GM18526 (cell line): ENCODE measurements around the gene PRDM13.

Source experiments
- POLR2A ChIP-seq: IDR thresholded peaks from 3 replicates; pipeline ENCODE4 v1.6.1; 2011; ENCODE audit not compliant: insufficient read length; ENCODE audit errors: extremely low read depth

Gene PRDM13

DNA sequence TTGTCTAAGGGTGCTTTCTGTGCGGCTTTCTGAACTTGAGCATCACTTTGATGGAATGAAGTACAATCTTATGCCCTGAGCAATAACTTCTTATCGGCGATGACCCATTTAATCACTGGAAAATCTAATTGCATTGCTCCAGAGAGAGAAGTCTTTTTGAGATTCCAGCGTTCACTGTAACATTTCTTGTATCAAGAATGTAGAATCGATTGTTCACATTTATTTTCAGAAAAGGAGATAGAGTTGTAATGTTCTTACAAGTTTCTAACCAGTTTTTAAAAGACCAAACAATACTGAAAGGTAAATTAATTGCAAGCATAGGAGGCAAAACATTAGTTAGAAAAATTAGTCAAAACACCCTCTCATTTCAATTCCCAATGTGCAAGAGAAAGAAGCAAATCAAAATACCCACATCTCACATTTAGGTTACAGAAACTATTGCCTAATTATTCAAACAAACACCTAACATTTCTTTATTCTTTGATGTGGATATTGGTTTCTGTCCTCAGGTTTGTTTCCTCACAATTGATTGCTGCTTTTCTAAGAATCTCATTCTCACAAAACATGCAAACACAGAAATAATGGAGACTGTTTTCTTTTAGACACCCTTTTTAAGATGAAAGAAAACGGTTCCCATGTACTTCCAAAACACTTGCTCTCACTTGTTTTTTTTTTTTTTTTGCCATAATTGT, 14.8 kb upstream of the PRDM13 start:
- TF ChIP-seq POLR2A, result no peak

DNA sequence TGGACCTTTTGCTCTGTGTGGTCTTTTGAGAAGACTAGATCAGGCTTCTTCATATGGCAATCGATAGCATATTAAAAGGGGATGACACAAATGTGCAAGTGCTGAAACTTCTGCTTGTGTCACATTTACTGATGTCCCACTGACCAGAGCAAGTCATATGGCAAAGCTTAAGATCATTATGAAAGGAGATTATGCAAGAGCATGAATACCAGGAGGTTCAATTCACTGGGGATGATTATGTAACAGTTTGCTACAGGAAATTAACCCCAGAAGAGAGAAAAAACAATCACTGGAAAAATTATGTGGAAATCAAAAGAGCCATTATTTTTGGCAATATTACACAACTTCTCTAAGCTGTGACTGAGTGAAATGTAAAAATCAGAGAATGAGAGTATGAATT, 13.7 kb upstream of the PRDM13 start:
- no peak for TF ChIP-seq POLR2A

GRCh38 chr6:99602520-99603420, 3.9 kb upstream of the PRDM13 start:
- no peak for TF ChIP-seq POLR2A

GRCh38 chr6:99603421-99604165, 3.0 kb upstream of the PRDM13 start:
- TF ChIP-seq POLR2A, result no peak

- no peak for TF ChIP-seq POLR2A
Measured at GRCh38 chr6:99604166-99605073, 2.2 kb upstream of the PRDM13 start.

DNA sequence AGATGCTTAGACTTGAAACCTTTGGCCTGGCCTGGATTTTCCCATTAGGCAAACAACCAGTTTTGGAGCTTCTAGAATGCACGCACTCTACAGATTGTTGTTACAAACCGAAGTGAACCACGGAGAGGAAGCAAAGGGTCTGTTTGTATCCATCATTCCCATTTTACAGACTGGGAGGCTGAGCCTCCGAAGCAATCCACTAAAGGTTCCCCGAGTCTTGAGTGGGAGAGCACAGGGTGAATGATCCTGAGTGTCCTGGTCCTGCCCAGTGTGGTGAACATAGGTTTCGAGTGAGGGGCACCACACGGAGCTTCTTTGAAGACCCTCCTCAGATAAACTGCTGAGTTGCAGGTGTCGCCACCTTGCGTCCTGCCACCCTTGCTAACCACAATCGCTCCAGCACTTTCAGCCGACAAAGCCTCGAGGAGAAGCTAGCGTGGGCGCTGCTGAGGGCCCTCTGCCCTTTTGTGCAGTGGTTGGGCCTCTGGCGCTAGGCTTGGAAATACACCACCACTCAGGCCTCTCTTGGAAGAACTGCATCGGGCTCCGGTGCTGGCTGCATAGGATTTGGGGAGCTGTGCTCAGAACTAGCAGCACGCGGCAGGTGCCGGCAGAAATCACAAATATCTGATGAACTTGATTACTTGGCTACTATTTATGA, 1.4 kb upstream of the PRDM13 start:
- no peak for TF ChIP-seq POLR2A

GRCh38 chr6:99605911-99606655, 550 bp upstream of the PRDM13 start:
- no peak for TF ChIP-seq POLR2A

- TF ChIP-seq POLR2A, result no peak
Measured at GRCh38 chr6:99607416-99608036, 893 bp downstream of the PRDM13 start.

DNA sequence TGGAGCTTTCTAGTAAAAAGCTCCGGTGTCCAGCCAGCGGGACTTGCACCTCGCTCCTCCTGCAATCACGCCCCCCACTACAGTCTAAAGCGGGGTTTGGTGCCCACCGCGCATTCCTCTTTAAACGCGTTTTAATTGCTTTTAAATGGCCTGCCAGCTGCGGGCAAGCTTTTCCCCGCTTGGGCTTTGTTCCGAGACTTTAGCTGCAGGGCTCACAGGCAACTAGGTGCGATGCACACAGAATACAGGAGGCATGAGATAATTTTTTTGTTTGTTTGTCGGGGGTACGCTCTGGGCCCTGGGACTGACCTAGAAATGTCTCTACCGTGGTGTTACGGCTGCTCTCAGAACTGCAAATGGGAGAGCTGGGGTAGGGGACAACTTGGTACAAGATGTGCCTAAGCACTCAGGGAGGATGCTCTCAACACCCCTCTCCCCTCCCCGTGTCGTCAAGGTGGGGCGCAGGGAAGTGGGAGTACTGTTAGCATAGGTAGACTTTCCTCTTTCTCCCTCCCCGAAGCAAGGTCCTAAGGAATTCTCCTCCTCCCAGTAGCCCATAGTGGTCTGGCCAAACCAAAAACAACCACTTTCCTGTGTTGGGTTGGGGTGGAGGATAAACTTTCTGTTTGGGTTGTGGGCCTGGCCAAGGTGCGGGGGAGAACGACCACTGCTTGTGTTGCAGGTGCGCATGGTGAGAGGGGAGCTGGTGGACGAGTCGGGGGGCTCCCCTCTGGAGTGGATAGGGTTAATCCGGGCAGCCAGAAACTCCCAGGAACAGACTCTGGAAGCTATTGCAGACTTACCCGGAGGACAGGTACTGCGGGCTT, 1.6 kb downstream of the PRDM13 start:
- no peak for TF ChIP-seq POLR2A

GRCh38 chr6:99608886-99609482, 2.4 kb downstream of the PRDM13 start:
- TF ChIP-seq POLR2A, result no peak

DNA sequence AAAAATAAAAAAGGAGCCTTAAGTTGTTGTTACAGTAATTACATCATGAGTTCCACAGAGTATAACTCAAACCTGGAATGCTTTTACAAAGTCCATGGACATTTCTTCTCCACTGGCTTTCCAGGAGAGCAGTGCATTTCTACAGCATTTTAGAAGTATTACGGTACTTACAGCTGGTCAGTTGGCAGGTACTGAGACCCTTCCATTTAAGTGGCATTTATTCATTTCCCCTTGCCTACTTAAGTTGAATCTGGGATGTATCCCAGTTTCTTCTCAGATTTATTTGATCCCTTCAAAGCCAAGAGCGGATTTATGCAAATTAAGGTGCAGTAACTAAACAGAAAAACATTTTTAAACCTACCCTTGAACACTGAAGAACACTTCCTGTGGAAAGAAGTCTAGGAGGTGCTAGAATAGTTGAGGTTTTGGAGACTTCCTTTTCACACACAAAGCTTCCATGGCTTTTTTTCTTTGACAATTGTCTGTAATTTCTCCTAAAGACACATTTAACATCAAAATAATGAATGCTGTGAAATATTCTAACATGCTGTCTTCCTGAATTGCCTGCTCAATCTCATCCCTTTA, 3.4 kb downstream of the PRDM13 start:
- no peak for TF ChIP-seq POLR2A

DNA sequence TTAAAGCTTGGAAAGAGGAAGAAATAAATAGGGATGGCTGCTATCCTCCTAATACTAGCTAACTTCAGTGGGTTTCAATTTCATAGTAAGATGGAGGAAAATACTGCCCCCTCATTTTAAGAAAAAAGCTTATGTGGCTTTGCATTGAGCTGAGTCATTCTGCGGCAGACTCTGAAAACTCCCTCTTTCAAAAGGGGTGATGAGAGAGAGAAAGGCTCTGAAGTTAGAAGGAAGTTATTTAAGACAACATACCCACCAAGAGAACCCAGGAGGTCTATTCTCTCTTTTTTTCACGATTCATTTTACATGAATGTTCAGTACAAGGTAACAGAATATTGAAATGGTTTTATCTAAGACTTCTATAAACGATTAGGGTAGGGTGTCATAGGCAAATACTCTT, 4.5 kb downstream of the PRDM13 start:
- TF ChIP-seq POLR2A, result no peak
